Hepatic stellate cell (primary cell): Measurements from ENCODE around the gene GNL1.
"Not testable (repeated sequence)": the region's sequence is repeated elsewhere in the genome, so short reads cannot be mapped to it uniquely, and the experiment has no call there.

Source experiments
- DNase-seq: peaks from one replicate; pipeline ENCODE4 v3.0.0; 2011; ENCODE audit warnings: low spot score

GNL1 gene

DNA sequence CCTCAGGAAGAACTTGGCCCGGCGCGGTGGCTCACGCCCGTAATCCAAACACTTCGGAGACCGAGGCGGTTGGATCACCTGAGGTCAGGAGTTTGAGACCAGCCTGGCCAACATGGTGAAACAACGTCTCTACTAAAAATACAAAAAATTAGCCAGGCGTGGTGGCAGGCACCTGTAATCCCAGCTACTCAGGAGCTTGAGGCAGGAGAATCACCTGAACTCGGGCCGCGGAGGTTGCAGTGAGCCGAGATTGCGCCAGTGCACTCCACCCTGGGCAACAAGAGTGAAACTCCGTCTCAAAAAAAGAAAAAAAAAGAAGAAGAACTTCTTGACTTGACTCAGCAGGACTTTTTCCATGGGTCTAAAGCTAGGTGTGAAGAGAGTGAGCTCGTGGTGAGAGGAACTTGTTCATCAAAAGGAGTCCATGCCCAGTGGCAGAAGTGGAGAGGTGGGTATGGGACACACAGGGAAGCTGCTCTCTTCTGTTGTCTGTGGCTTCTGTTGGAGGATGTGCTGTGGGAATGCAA, 26.9 kb downstream of the GNL1 start:
- not testable (repeated sequence) for DNase-seq

DNA sequence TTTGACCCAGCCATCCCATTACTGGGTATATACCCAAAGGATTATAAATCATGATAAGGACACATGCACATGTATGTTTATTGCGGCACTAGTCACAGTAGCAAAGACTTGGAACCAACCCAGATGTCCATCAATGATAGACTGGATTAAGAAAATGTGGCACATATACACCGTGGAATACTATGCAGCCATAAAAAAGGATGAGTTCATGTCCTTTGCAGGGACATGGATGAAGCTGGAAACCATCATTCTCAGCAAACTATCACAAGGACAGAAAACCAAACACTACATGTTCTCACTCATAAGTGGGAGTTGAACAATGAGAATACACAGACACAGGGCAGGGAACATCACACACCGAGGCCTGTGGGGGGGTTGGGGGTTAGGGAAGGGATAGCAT, 29.8 kb downstream of the GNL1 start:
- not testable (repeated sequence) for DNase-seq

DNA sequence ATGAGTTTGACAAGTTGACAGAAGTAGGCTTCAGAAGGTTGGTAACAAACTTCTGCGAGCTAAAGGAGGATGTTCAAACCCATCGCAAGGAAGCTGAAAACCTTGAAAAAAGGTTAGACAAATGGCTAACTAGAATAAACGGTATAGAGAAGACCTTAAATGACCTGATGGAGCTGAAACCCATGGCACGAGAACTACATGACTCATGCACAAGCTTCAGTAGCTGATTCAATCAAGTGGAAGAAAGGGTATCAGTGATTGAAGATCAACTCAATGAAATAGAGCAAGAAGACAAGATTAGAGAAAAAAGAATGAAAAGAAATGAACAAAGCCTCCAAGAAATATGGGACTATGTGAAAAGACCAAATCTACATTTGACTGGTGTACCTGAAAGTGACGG, 34.3 kb downstream of the GNL1 start:
- not testable (repeated sequence) for DNase-seq

DNA sequence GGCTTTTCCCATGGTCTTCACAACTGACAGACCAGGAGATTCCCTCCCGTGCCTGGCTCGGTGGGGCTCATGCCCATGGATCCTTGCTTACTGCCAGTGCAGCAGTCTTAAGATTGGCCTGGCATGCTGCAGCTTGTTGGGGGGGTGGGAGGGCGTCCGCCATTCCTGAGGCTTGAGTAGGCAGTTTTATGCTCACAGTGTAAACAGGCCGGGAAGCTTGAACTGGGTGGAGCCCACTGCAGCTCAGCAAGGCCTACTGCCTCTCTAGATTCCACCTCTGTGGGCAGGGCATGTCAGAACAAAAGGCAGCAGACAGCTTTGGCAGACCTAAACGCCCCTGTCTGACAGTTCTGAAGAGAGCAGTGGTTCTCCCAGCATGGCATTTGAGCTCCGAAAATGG, 35.2 kb downstream of the GNL1 start:
- peak; percentile 53 for DNase-seq

DNA sequence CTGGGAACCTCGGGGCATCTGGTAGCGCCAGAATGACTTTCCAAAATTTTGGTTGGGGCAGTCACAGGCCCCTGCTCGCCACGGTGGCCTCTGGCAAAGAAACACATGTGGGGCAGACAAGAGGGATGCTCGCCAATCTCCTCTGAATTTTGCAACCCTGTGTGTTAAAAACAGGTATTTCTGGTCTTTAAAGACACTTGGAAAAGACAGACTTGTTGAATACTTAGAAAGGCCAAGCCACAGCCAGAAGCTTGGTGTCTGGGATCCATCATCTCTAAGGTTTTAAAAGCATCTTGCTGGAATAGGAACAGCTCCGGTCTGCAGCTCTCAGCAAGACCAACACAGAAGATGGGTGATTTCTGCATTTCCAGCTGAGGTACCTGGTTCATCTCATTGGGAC, 35.8 kb downstream of the GNL1 start:
- no peak for DNase-seq

DNA sequence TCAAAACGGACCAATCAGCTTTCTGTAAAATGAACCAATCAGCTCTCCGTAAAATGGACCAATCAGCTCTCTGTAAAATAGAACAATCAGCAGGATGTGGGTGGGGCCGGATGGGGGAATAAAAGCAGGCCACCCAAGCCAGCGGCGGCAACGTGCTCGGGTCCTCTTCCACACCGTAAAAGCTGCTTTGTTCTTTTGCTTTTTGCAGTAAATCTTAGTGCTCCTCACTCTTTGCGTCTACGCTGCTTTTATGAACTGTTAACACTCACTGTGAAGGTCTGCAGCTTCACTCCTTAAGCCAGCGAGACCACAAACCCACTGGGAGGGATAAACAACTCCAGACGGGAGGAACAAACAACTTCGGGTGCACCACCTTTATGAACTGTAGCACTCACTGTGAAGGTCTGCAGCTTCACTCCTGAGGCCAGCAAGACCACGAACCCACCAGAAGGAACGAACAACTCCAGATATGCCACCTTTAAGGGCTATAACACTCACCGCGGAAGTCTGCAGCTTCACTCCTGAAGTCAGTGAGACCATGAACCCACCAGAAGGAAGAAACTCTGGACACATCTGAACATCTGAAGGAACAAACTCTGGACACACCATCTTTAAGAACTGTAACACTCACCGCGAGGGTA, 37.7 kb downstream of the GNL1 start:
- DNase-seq = not testable (repeated sequence)

DNA sequence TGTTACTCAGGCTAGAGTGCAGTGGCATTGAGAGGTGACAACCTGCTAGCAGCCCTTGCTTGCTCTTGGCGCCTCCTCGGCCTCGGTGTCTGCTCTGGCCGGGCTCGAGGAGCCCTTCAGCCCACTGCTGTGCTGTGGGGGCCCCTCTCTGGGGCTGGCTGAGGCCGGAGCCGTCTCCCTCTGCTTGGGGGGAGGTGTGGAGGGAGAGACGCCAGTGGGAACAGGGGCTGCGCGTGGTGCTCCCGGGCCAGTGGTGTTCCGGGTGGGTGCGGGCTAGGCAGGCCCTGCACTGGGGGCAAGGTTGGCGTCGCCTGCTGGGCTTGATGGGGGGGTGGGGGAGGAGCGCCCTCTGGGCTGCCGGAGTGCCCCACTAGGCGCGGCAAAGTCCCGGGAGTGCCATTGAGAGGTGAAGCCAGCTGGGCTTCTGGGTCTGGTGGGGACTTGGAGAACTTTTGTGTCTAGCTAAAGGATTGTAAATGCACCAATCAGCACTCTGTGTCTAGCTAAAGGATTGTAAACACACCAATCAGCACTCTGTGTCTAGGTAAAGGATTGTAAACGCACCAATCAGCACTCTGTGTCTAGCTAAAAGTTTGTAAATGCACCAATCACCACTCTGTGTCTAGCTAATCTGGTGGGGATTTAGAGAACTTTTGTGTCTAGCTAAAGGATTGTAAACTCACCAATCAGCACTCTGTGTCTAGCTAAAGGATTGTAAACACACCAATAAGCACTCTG, 38.4 kb downstream of the GNL1 start:
- DNase-seq = not testable (repeated sequence)

DNA sequence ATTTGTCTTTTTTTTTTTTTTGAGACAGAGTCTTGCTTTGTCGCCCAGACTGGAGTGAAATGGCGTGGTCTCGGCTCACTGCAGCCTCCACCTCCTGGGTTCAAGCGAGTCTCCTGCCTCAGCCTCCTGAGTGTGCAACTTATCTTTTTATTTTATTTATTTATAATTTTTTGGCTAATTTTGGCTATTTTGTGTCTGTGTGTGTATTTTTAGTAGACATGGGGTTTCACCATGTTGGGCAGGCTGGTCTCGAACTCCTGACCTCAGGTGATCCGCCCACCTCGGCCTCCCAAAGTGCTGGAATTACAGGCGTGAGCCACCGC, 39.6 kb downstream of the GNL1 start:
- not testable (repeated sequence) for DNase-seq

DNA sequence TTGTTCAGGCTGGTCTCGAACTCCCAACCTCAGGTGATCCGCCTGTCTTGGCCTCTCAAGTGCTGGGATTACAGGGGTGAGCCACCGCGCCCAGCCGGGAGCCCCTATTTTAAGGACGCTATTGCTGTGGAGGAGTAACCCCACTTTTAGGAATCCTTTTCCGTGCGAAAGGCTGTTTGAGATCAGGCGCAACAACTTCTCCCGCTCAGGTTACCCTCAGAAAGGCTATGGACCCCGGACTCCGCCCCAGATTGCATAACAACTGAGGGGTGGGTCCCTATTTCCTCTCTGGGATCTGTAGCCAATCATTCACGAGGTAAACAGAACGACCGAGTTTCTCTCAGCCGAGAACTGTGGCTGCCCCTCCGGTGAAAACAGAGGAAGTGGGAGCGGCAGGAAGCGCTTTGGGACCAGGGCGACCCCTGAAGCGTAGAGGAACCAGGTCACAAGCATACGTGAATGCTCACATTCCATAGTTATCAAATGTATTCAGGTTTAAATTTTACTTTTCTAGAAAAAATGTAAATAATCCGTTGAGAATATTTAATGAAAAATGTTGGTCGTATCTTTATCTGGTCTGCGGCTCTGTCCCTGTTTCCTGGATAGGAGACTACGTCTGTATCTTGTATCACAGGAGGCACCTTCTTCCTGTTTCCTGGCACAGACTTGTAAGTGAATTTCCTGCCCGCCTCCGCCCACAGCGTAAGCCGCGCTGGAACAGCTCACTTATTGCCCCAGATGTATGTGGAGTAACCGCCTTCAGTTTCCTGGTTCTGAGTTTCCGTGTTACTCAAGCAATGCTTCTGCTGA, 40.1 kb downstream of the GNL1 start:
- peak; percentile 83 for DNase-seq

DNA sequence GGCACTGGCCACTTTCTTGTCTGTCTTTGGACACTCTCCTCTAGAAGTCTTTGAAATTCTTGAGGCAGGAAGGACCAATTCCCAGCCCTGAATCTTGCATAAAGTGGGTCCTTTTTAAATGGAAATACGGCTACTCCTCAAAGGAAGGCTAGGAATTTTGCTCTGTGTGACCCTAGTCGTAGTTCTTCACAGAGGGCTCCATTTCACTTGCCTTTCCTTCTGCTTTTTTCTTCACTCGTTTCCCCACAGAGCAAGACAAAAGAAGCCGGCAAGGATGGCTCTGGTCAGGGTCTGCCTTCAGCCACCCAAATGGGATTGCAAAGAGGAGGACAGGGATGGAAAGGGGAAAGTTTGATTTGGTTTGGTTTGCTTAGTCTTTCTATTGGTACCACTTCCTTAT, 41.2 kb downstream of the GNL1 start:
- no peak for DNase-seq

DNA sequence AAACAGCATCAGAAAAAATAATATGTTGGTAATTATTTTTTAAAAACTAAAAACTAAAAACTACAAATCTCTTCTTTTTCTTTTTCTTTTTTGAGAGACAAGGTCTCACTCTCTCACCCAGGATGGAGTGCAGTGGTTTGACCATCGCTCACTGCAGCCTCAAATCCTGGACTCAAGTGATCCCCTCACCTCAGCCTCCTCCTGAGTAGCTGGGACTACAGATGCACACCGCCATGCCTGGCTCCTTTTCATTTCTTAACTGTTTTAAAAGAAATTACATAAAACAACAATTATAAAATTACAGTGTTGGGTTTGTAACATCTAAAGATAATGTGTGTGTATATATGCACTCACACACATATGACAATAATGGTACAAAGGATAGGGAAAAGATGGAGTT, 42.8 kb downstream of the GNL1 start:
- no peak for DNase-seq

DNA sequence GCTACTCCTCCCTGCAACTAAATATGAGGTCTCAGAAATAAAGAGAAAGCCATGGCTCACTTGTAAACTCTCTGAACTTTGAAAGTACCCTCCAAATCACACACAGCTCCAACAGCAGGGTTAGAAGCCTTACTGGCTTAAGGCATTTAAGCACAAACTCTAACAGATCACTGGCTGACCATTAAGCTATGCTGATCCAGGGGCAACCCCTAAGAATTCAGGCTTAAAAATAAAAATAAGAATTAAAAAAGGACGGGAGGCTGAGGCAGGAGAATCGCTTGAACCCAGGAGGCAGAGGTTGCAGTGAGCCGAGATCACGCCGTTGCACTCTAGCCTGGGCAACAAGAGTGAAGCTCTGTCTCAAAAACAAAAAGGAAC, 45.1 kb downstream of the GNL1 start:
- DNase-seq = no peak

DNA sequence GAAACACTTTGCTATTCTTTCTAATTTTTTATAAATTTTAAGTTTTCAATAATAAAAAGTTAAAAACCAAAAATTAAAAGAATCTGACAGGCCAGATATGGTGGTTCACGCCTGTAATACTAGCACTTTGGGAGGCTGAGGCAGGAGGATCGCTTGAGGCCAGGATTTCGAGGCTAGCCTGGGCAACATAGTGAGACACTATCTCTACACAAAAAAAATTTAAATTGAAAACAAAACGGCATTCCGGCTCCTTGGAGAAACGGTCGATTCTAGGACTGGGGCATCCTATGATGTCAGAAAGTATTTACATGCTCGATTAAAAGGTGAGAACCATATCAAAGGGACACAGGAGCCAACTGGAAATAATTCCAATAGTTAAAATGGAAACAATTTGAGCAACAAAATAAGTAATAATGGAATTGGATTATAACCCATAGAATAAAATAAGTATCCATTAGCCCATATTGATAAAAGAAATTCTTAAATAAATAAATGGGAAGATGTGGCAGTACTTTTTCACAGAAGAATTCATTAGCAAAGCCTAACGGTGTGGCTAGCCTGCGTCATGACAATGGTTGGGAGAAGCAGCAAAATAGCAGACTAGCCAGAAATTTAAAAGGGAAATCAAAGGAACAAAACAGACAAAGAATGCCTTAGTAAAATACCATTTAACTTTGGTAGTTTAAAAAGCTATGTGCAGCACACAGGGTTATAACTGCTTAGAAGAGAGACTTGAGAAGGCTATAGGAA, 45.7 kb downstream of the GNL1 start:
- no peak for DNase-seq

DNA sequence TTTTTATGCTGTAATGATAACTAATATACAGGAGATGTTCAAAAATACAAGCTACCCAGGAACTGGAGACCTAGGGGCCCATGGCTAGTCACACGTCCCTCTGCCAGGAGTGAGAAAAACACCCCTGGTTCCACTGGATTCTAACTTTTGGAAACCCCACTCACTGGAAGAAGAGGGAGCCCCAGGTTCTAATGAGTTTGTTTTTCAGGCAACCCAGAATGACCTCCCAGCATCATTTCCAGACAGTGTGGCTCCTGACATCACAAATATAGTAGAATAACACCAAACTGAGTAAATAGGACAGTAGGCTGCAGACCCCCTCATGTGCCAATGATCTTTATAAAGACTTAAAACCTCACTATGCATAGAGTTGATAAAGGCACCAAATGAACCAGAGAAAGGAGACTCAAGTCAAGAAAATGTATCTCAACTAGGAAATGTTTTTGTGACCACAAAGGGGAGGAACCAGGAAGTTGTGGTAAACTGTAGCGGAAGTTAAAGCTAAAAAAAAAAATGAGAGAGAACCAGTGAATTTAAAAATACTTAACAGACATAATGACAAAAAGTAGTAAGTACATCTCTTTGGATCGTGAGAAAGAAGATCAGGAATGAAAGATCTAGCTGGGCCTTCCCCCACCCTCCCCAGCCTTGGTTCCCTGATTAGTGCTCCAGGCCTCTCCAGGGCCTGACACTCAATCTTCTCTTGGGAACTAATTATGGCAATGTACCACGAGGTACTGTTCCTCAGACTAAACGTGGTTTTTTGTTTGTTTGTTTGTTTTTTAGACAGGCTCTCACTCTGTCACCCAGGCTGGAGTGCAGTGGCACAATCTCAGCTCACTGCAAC, 47.2 kb downstream of the GNL1 start:
- DNase-seq = no peak

DNA sequence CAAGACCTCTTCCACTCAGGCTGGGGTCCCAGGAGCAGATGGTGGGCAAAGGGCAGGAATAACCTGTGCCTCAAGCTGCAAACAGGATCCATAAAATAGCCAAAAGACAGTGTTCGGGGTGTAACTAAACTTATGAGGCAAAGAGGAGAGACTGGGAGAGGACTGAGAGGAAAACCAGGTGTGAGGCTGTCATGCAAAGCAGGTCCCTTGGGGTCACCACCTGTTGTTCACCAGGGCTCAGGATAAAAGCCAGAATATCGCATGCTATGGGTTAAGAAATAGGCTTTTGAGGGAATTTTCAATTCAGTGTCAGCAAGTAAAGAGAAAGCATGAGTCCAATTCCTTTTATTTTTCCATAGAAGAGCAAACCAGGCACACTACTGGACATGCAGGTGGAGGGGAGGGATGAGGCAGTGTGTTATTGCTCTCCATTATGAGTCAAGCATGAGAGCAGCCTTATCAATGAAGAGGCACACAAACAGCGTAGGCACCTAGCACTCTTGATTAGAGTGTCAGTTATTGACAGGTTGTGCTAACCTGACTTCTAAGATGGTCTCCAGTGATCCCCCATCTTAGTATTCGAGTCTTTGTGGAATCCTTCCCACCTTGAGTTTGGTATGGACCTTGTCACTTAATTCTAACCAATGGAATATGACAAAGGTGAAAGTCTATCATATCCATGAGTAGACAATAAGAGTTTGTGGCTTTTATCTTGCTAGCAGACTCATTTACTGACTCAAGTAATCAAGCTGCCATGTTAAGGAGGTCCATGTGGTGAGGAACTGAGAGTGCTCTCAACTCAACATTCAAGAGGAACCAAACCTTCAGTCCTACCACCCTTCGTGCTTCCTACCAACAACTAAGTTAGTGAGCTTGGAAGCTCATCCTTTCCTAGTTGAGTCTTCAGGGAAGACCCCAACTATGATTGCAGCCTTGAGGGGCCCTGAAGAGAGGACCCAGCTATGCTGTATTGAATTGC, 48.2 kb downstream of the GNL1 start:
- no peak for DNase-seq

DNA sequence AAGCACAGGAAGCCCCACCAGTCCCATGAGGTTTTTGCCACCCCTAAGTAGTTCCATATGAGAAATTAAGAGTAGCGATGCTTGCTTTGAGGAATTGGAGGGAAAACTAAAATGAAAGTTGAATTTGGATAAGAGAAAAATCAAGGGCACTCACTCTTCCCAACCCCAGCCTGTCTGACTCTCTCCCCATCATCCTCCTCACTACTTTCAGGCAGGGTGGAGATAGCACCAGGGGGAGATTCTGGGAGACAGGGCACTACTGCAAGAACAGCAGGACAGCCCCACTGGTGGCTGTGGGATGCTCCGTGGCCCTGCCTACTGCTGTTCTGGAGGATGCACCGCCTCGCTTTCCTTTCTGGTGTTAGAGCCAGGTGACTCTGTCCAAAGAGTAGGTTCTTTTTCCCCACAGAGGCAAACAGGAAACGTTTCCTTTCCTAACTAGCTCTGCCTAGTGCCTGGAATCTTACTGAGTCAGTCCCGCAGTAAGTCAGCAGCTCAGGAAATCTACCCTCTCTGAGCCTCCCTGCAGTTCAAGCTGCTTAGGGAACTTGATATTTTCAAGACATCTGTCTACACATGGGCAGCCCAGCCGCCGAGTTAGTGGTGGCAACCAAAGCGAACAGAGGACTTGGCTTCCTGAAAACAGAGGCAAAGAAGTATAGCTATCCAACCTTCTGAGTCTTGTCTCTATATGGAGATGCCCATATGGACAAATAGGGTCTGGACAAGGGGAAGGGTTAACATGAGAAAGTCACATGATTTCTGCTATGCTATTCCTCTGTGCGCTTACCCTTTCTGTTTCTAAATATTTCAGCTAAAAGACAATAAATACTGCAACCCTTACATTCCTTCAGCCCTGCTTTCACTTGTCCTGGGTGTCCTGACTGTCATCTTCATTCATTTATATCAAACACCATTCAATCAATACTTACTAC, 55.6 kb downstream of the GNL1 start:
- DNase-seq = peak; percentile 44

DNA sequence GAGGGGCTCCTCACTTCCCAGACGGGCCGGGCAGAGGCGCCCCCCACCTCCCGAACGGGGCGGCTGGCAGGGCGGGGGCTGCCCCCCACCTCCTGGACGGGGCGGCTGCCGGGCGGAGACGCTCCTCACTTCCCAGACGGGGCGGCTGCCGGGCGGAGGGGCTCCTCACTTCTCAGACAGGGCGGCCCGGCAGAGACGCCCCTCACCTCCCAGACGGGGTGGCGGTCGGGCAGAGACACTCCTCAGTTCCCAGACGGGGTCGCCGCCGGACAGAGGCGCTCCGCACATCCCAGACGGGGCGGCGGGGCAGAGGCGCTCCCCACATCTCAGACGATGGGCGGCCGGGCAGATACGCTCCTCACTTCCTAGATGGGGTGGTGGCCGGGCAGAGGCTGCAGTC, 57.6 kb downstream of the GNL1 start:
- DNase-seq = not testable (repeated sequence)

DNA sequence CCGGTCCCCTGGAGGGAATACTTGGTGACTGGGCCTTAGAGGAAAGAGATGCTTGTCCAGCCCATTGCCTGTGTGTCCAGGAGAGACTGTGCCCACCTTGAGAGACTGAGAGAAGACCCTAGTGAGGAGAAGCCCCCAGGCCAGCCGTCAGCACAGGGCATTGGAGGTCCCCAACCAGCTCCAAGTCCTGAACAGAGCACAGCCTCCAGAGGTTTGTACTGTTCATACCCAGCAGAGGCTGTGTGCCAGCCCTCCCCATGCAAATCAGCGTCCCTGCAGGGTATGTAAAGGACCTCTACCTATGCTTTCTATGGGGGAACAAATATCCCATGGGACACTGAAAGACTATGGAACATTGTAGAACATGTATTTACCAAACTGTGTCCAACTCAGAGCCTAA, 58.6 kb downstream of the GNL1 start:
- DNase-seq = no peak

DNA sequence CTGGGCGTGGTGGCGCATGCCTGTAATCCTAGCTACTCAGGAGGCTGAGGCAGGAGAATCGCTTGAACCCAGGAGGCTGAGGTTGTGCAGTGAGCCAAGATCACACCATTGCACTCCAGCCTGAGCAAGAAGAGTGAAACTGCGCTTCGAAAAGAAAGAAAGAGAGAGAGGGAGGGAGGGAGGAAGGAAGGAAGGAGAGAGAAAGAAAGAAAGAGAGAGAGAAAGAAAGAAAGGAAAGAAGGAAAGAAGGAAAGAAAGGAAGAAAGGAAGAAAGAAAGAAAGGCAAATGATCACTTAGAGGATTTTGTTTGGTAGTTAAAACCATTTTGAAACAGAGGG, 59.1 kb downstream of the GNL1 start:
- DNase-seq = not testable (repeated sequence)
